K562 (cell line): Measurements from ENCODE around the gene TTC4. TPM values are rescaled to one million over a fixed set of nuclear protein-coding genes. Genes with fewer than 3 reads are reported as not detected.

Experiments
- ARHGAP35 ChIP-seq: fragments of 450-650 bp; IDR thresholded peaks from 2 replicates; pipeline ENCODE4 v1.6.1; 2018; ENCODE audit not compliant: partially characterized antibody
- ARID2 ChIP-seq: fragments of 450-650 bp; IDR thresholded peaks from 2 replicates; pipeline ENCODE4 v1.6.1; 2017; ENCODE audit warnings: antibody characterized with exemption, mild to moderate bottlenecking
- CBFA2T2 ChIP-seq: fragments of 450-650 bp; conservative IDR thresholded peaks from 2 replicates; pipeline ENCODE4 v1.6.1; 2017; ENCODE audit warnings: mild to moderate bottlenecking
- CBX3 ChIP-seq, 2 experiments: IDR thresholded peaks; 1 replicate in 1 of 2; 2 replicates in 1 of 2; pipeline ENCODE4 v1.6.1; 2012; ENCODE audit warnings: inconsistent platforms in 2 of 2, low read length in 2 of 2, borderline replicate concordance in 1 of 2, control low read depth in 1 of 2
- CGGBP1 ChIP-seq: fragments of 250-450 bp; sonication (Bioruptor Pico); IDR thresholded peaks from 2 replicates; pipeline ENCODE4 v1.9.0; 2021; ENCODE audit warnings: mild to moderate bottlenecking
- CTBP1 ChIP-seq: fragments of 450-650 bp; IDR thresholded peaks from 2 replicates; pipeline ENCODE4 v1.6.1; 2016; ENCODE audit warnings: borderline replicate concordance
- E2F4 ChIP-seq: sonication (generic); formaldehyde crosslinking; IDR thresholded peaks from 2 replicates; pipeline ENCODE4 v1.8.0; 2022; ENCODE audit warnings: mild to moderate bottlenecking, low read depth, missing genetic modification reagents
- ESRRA ChIP-seq: fragments of 450-650 bp; IDR thresholded peaks from 2 replicates; pipeline ENCODE4 v1.6.1; 2014; ENCODE audit warnings: low read depth, mild to moderate bottlenecking, moderate library complexity, borderline replicate concordance
- FOXO4 ChIP-seq: fragments of 450-650 bp; formaldehyde crosslinking; IDR thresholded peaks from 2 replicates; pipeline ENCODE4 v1.4.0; 2020; ENCODE audit warnings: mild to moderate bottlenecking, moderate library complexity
- NFRKB ChIP-seq: fragments of 450-650 bp; IDR thresholded peaks from 2 replicates; pipeline ENCODE4 v1.6.1; 2016; ENCODE audit warnings: low read depth
- RCOR1 ChIP-seq, 2 experiments: IDR thresholded peaks; 2 replicates each; pipeline ENCODE4 v1.6.1; 2012; ENCODE audit warnings: low read depth in 2 of 2, low read length in 2 of 2, borderline replicate concordance in 1 of 2, improper control_type of control experiment in 1 of 2
- SAP30 ChIP-seq: fragments of 200-600 bp; sonication (generic); IDR thresholded peaks from 2 replicates; pipeline ENCODE4 v1.6.1; 2012; ENCODE audit warnings: borderline replicate concordance, low read depth, mild to moderate bottlenecking, moderate library complexity, low read length, control low read depth, inconsistent platforms; ENCODE audit not compliant: insufficient read depth, poor library complexity, severe bottlenecking
- TAF9B ChIP-seq: fragments of 450-650 bp; IDR thresholded peaks from 2 replicates; pipeline ENCODE4 v1.6.1; 2018; ENCODE audit warnings: mild to moderate bottlenecking; ENCODE audit not compliant: partially characterized antibody
- ZBTB11 ChIP-seq, 3 experiments: fragments of 200-800 bp in 1 of 3; fragments of 250-450 bp in 1 of 3; fragments of 450-650 bp in 1 of 3; sonication (Bioruptor Pico) in 1 of 3; sonication (Bioruptor generic) in 1 of 3; formaldehyde crosslinking in 1 of 3; IDR thresholded peaks; 2 replicates each; pipeline versions ENCODE4 v1.6.1 to v1.8.0; 2016 to 2022; ENCODE audit warnings: mild to moderate bottlenecking in 2 of 3, missing genetic modification characterization in 2 of 3, missing compliant biosample characterization in 1 of 3, moderate library complexity in 1 of 3
- ZBTB2 ChIP-seq: fragments of 450-650 bp; IDR thresholded peaks from 2 replicates; pipeline ENCODE4 v1.6.1; 2016; ENCODE audit warnings: antibody characterized with exemption
- ZBTB26 ChIP-seq: fragments of 450-650 bp; formaldehyde crosslinking; IDR thresholded peaks from 2 replicates; pipeline ENCODE4 v1.4.0; 2022; ENCODE audit warnings: missing genetic modification characterization
- ZNF347 ChIP-seq: fragments of 450-650 bp; formaldehyde crosslinking; IDR thresholded peaks from 2 replicates; pipeline ENCODE4 v1.4.0; 2020; ENCODE audit warnings: low read depth, mild to moderate bottlenecking, moderate library complexity
- polyA plus RNA-seq, 8 experiments: library from polyadenylated mRNA; depleted of rRNA in 4 of 8; stranded (reverse) in 5 of 8; unstranded in 3 of 8; fragments of >200 nt; fragmentation: Nextera tagmentation in 2 of 8; fragmentation: Illumina TruSeq in 1 of 8; extraction: Ambion mirVana in 2 of 8; extraction: Trizol in 1 of 8; gene quantifications; 2 replicates each; pipeline versions ENCODE4 v1.2.1 to v1.2.3, GENCODE V29; 2011 to 2014; ENCODE audit warnings: inconsistent platforms in 1 of 8, missing spikeins in 1 of 8
- total RNA-seq, 7 experiments: library from RNA; depleted of rRNA in 6 of 7; stranded (reverse); fragments of >200 nt in 6 of 7; fragmentation: Illumina TruSeq in 2 of 7; extraction: Trizol in 2 of 7; gene quantifications; 2 replicates each; pipeline versions ENCODE4 v1.2.1 to v1.2.3, GENCODE V29; 2011 to 2021; ENCODE audit warnings: low replicate concordance in 1 of 7

TTC4 gene
- total and polyA plus RNA-seq, 9 of the 15 experiments (the other 6 are each of a cell fraction or from before 2014, with no cell fraction given), result 36.3 to 111 (median 54.1) TPM

- TF ChIP-seq ZBTB11 (CRISPR knock-in tag; IDR thresholded peaks at IDR 0.05), result peak in 1 of 3 experiments; percentile 84; a peak in 2 of 6 replicates
- TF ChIP-seq TAF9B, result no peak
- TF ChIP-seq ZNF347 (CRISPR knock-in tag), result no peak
- TF ChIP-seq CGGBP1 (CRISPR knock-in tag), result no peak
- TF ChIP-seq CTBP1, result peak; percentile 86
- no peak for TF ChIP-seq ARHGAP35
- no peak for TF ChIP-seq FOXO4 (CRISPR knock-in tag)
- peak in 1 of 2 experiments; percentile 42; a peak in 1 of 3 replicates for TF ChIP-seq CBX3 (IDR thresholded peaks at IDR 0.05; ENCODE audit: borderline replicate concordance in 1 of 2, low read length in 2 of 2)
- TF ChIP-seq SAP30, result peak; percentile 87
- peak in 1 of 2 experiments; percentile 72; a peak in 1 of 4 replicates for TF ChIP-seq RCOR1 (IDR thresholded peaks at IDR 0.05; ENCODE audit: borderline replicate concordance in 1 of 2, low read depth in 2 of 2, low read length in 2 of 2)
- TF ChIP-seq E2F4 (CRISPR knock-in tag), result peak; percentile 50
- TF ChIP-seq NFRKB, result no peak
- TF ChIP-seq ZBTB2, result peak; percentile 57; the same call in 1 of the 2 replicates
- no peak for TF ChIP-seq CBFA2T2
- no peak for TF ChIP-seq ZBTB26 (CRISPR knock-in tag)
- TF ChIP-seq ESRRA, result peak; percentile 62; the same call in 1 of the 2 replicates
- TF ChIP-seq ARID2, result no peak
Observed at GRCh38 chr1:54764133-54764921, 48.7 kb downstream of the TTC4 start, which contains the start of gene PARS2 (continued).
